Panc1 (cell line): ENCODE measurements around the gene EIF2D. TPM values are rescaled to one million over a fixed set of nuclear protein-coding genes. Genes with fewer than 3 reads are reported as not detected.

Experiments used
- ATAC-seq: fragments of 200-7000 bp; cut with Tn5 transposase; 2 replicates; pipeline ENCODE4 v1.9.1; 2020; ENCODE audit warnings: mild to moderate bottlenecking, moderate library complexity
- BruUV-seq: library from RNA; stranded (reverse); fragments of 400-500 nt; replicated peaks from 2 replicates; lab custom pipeline; 2021; lab: Mats Ljungman, UMichigan
- CTCF ChIA-PET: fragments of 300-600 bp; sonication (Branson Sonifier 250); formaldehyde crosslinking; loops from one replicate; lab custom pipeline; 2022; ENCODE audit warnings: antibody characterized with exemption; lab: Charles Lee
- POLR2A ChIA-PET: fragments of 300-600 bp; sonication (Branson Sonifier 250); formaldehyde crosslinking; loops from one replicate; lab custom pipeline; 2022; ENCODE audit warnings: antibody characterized with exemption; lab: Charles Lee
- DNase-seq: peaks from one replicate; pipeline ENCODE4 v3.0.0-alpha.2; 2010; ENCODE audit warnings: low read depth, low spot score
- H3K27ac ChIP-seq: 2 replicates; pipeline ENCODE4 v1.5.1; 2011; ENCODE audit warnings: mild to moderate bottlenecking, low read length, inconsistent platforms
- H3K27me3 ChIP-seq: fragments of 200-500 bp; sonication (Bioruptor generic); 2 replicates; pipeline ENCODE4 v1.6.0; 2014; ENCODE audit warnings: low read length, inconsistent platforms; ENCODE audit not compliant: control insufficient read depth, insufficient read depth
- H3K36me3 ChIP-seq: fragments of 200-500 bp; sonication (Bioruptor generic); 2 replicates; pipeline ENCODE4 v1.5.1; 2014; ENCODE audit warnings: inconsistent platforms, mild to moderate bottlenecking, low read length, moderate library complexity; ENCODE audit not compliant: control insufficient read depth, insufficient read depth
- H3K4me1 ChIP-seq: 2 replicates; pipeline ENCODE4 v1.5.1; 2011; ENCODE audit warnings: inconsistent platforms, mild to moderate bottlenecking, low read length, moderate library complexity; ENCODE audit not compliant: control insufficient read depth, insufficient read depth
- H3K4me3 ChIP-seq, 2 experiments: 2 replicates each; pipeline ENCODE4 v1.5.1; 2011 to 2012; ENCODE audit warnings: low read depth in 2 of 2, low read length in 2 of 2, mild to moderate bottlenecking in 2 of 2, inconsistent platforms in 1 of 2, moderate library complexity in 1 of 2
- H3K9me3 ChIP-seq: fragments of 200-500 bp; sonication (Bioruptor generic); 2 replicates; pipeline ENCODE4 v1.5.1; 2014; ENCODE audit warnings: low read depth, mild to moderate bottlenecking, inconsistent platforms, low read length, moderate library complexity; ENCODE audit not compliant: control insufficient read depth, insufficient read depth
- CTCF ChIP-seq: fragments of 450-650 bp; IDR thresholded peaks from 2 replicates; pipeline ENCODE4 v1.5.1; 2017; ENCODE audit warnings: mild to moderate bottlenecking
- POLR2AphosphoS5 ChIP-seq: IDR thresholded peaks from 2 replicates; pipeline ENCODE4 v1.6.1; 2012; ENCODE audit warnings: mild to moderate bottlenecking, low read depth, low read length, moderate library complexity
- REST ChIP-seq, 2 experiments: IDR thresholded peaks; 2 replicates each; pipeline ENCODE4 v1.6.1; 2011 to 2012; ENCODE audit warnings: low read depth in 2 of 2, control low read depth in 1 of 2, low read length in 1 of 2, mild to moderate bottlenecking in 1 of 2, moderate library complexity in 1 of 2; ENCODE audit not compliant: insufficient read depth in 1 of 2
- SIN3A ChIP-seq: IDR thresholded peaks from 2 replicates; pipeline ENCODE4 v1.6.1; 2012; ENCODE audit warnings: low read depth, mild to moderate bottlenecking, low read length, moderate library complexity, borderline replicate concordance; ENCODE audit not compliant: insufficient read depth
- TCF7L2 ChIP-seq: IDR thresholded peaks from 2 replicates; pipeline ENCODE4 v1.6.1; 2011; ENCODE audit warnings: mild to moderate bottlenecking, low read depth, low read length, inconsistent platforms
- in situ Hi-C: cut with HindIII; loops from 2 replicates; pipeline ENCODE4 v1.10.0; 2016; ENCODE audit warnings: low sequenced_read_pairs, low pct_unique_long_range_greater_than_20kb
- intact Hi-C: fragments of 100-400 bp; cut with micrococcal nuclease; formaldehyde crosslinking; loops from one replicate; pipeline ENCODE4 v1.10.0; 2022; ENCODE audit not compliant: unreplicated experiment
- total RNA-seq: library from RNA; stranded (reverse); gene quantifications from one replicate; pipeline ENCODE4 v1.2.1, GENCODE V29; 2021; ENCODE audit not compliant: unreplicated experiment

EIF2D gene
- total RNA-seq, 1 experiment from 2014 or later = 28.7 TPM

DNA sequence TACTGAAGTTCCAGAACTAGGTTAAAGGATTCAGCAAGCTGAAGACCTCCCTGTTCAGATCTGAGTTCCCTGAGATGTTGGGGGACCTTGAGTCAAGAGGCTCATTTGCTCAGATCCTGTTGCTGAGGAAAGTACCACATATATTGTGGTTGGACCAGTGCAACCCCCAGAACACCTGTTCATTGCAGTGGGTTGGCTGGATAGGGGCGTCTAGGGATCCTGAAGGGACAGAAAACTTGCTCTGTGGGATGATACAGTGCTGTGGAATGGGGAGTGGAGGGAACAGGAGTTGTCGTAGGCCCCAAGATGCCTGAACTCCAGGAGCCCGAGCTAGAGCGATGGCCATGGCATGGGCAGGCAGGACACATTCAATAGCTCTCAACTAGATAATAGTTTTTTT is 47.9 kb upstream of the EIF2D start:
- H3K4me3 ChIP-seq = no peak overlapping the region
- H3K4me1 ChIP-seq = no peaks in the 10 kb centered on the region
- H3K27ac ChIP-seq = no peak overlapping the region
- ATAC-seq (no peak), DNase-seq (no peak)
- BruUV-seq = no TSS peak
- POLR2A ChIA-PET = no interaction called here
- H3K27me3 ChIP-seq = peaks cover 6% of the 10 kb centered on the region; the same call in 1 of the 2 replicates
- no peaks in the 10 kb centered on the region for H3K36me3 ChIP-seq
- intact Hi-C loops (no loop called here), in situ Hi-C loops (no loop called here)
- CTCF ChIA-PET = no interaction called here
- H3K9me3 ChIP-seq = no peaks in the 10 kb centered on the region
- TF ChIP-seq REST (IDR thresholded peaks at IDR 0.05; ENCODE audit: insufficient read depth in 1 of 2, low read depth in 2 of 2, low read length in 1 of 2) (no peak), TCF7L2 (no peak)

GRCh38 chr1:206658981-206659273 is 46.7 kb upstream of the EIF2D start:
- TF ChIP-seq TCF7L2 (no peak), SIN3A (no peak), POLR2AphosphoS5 (no peak), CTCF (no peak), REST (IDR thresholded peaks at IDR 0.05; ENCODE audit: insufficient read depth in 1 of 2, low read depth in 2 of 2, low read length in 1 of 2) (no peak)
- in situ Hi-C loops = no loop called here
- H3K4me3 ChIP-seq = no peak overlapping the region
- no peak overlapping the region for H3K27ac ChIP-seq
- POLR2A ChIA-PET = interaction anchor here (0.7 kb wide), 1 partner anchor 101 kb away, joined by 3 read pairs; no protein-coding TSS in a partner anchor
- no peaks in the 10 kb centered on the region for H3K36me3 ChIP-seq
- BruUV-seq = no TSS peak
- peaks cover 3% of the 10 kb centered on the region; the same call in 1 of the 2 replicates for H3K27me3 ChIP-seq
- CTCF ChIA-PET = interaction anchor here (0.9 kb wide), 1 partner anchor 47 kb away, joined by 8 read pairs; the partner anchor contains the start of gene EIF2D
- no peaks in the 10 kb centered on the region for H3K4me1 ChIP-seq
- ATAC-seq = no peak
- no peak for DNase-seq
- intact Hi-C loops = no loop called here
- no peaks in the 10 kb centered on the region for H3K9me3 ChIP-seq
